Brain pericyte (primary cell): ENCODE data around the gene TTBK1.

Experiments used
- DNase-seq: peaks from one replicate; pipeline ENCODE4 v3.0.0-alpha.2; 2012; ENCODE audit warnings: low read depth, low spot score

TTBK1 gene

GRCh38 chr6:43304882-43305281, 61.6 kb downstream of the TTBK1 start:
- DNase-seq = no peak

- DNase-seq = no peak
Measured at GRCh38 chr6:43306086-43306485, 62.8 kb downstream of the TTBK1 start.

- DNase-seq = no peak
Measured at GRCh38 chr6:43307451-43308100, 64.3 kb downstream of the TTBK1 start.

GRCh38 chr6:43308101-43308989, 65.1 kb downstream of the TTBK1 start, which contains the start of gene CRIP3:
Gene CRIP3, minus strand, starts transcription at chr6:43308826. Its CDS starts 34 bp downstream, at chr6:43308792.
- DNase-seq = no peak

GRCh38 chr6:43308990-43309477, 65.8 kb downstream of the TTBK1 start:
- no peak for DNase-seq

- no peak for DNase-seq
Measured at GRCh38 chr6:43310134-43310533, 66.9 kb downstream of the TTBK1 start.

GRCh38 chr6:43310624-43311023, 67.3 kb downstream of the TTBK1 start:
- no peak for DNase-seq

GRCh38 chr6:43311666-43312065, 68.4 kb downstream of the TTBK1 start:
- no peak for DNase-seq

GRCh38 chr6:43313813-43314212, 70.5 kb downstream of the TTBK1 start:
- no peak for DNase-seq

- no peak for DNase-seq
Measured at GRCh38 chr6:43318011-43318410, 74.7 kb downstream of the TTBK1 start.

GRCh38 chr6:43325876-43326275, 82.6 kb downstream of the TTBK1 start:
- DNase-seq = no peak

GRCh38 chr6:43328528-43328927, 85.2 kb downstream of the TTBK1 start:
- DNase-seq = no peak

- DNase-seq = no peak
Measured at GRCh38 chr6:43331470-43331869, 88.2 kb downstream of the TTBK1 start.

- DNase-seq = no peak
Measured at GRCh38 chr6:43331891-43332290, 88.6 kb downstream of the TTBK1 start.

GRCh38 chr6:43334466-43335095, 91.3 kb downstream of the TTBK1 start:
- no peak for DNase-seq

- no peak for DNase-seq
Measured at GRCh38 chr6:43335469-43335868, 92.2 kb downstream of the TTBK1 start.

- DNase-seq = no peak
Measured at GRCh38 chr6:43336382-43336781, 93.1 kb downstream of the TTBK1 start.
